Liver (tissue), 9 donors: ENCODE measurements around the gene TMED1. TPM values are rescaled to one million over a fixed set of nuclear protein-coding genes. Genes with fewer than 3 reads are reported as not detected.
"Not testable (repeated sequence)": the region's sequence is repeated elsewhere in the genome, so short reads cannot be mapped to it uniquely, and the experiment has no call there.

Experiments used
- DNase-seq: peaks from one replicate; pipeline ENCODE4 v3.0.0-alpha.2; 2017; ENCODE audit warnings: low spot score
- H3K27ac ChIP-seq, 2 donors: one replicate each; pipeline ENCODE4 v1.7.0; 2013; ENCODE audit warnings: inconsistent platforms in 2 of 2, low read length in 2 of 2, control low read depth in 1 of 2, low read depth in 1 of 2, mild to moderate bottlenecking in 1 of 2
- H3K27me3 ChIP-seq, 4 donors: one replicate each; pipeline versions ENCODE4 v1.6.1 to v1.7.0; 2013; ENCODE audit warnings: low read length in 3 of 4, inconsistent platforms in 1 of 4, mild to moderate bottlenecking in 1 of 4, moderate library complexity in 1 of 4; ENCODE audit not compliant: control insufficient read depth in 4 of 4, insufficient read depth in 4 of 4
- H3K36me3 ChIP-seq, 4 donors: one replicate each; pipeline versions ENCODE4 v1.6.1 to v1.7.0; 2013; ENCODE audit warnings: low read length in 3 of 4, mild to moderate bottlenecking in 3 of 4, low read depth in 1 of 4, moderate library complexity in 1 of 4; ENCODE audit not compliant: control insufficient read depth in 4 of 4, insufficient read depth in 3 of 4
- H3K4me1 ChIP-seq, 4 donors: one replicate each; pipeline versions ENCODE4 v1.6.1 to v1.7.0; 2013; ENCODE audit warnings: low read length in 3 of 4, mild to moderate bottlenecking in 3 of 4, moderate library complexity in 1 of 4; ENCODE audit not compliant: control insufficient read depth in 4 of 4, insufficient read depth in 4 of 4
- H3K4me3 ChIP-seq, 3 donors: one replicate each; pipeline versions ENCODE4 v1.6.1 to v1.7.0; 2013; ENCODE audit warnings: low read length in 3 of 3, control low read depth in 1 of 3, low read depth in 1 of 3, mild to moderate bottlenecking in 1 of 3
- H3K9ac ChIP-seq, 2 donors: one replicate each; pipeline ENCODE4 v1.7.0; 2013; ENCODE audit warnings: low read length in 2 of 2, mild to moderate bottlenecking in 2 of 2, moderate library complexity in 2 of 2, control low read depth in 1 of 2, low read depth in 1 of 2
- H3K9me3 ChIP-seq, 4 donors: one replicate each; pipeline versions ENCODE4 v1.6.1 to v1.7.0; 2013; ENCODE audit warnings: low read length in 3 of 4; ENCODE audit not compliant: control insufficient read depth in 4 of 4
- CTCF ChIP-seq: fragments of 150-350 bp; IDR thresholded peaks from 2 replicates; pipeline ENCODE4 v1.5.1; 2017; ENCODE audit warnings: improper control_type of control experiment, low read depth, low read length; ENCODE audit not compliant: missing input control
- FOXA2 ChIP-seq: IDR thresholded peaks from 2 replicates; pipeline ENCODE4 v1.6.1; 2016; ENCODE audit warnings: antibody characterized with exemption
- GABPA ChIP-seq, 2 donors: IDR thresholded peaks in 1 of 2; conservative IDR thresholded peaks in 1 of 2; 2 replicates each; pipeline ENCODE4 v1.6.1; 2016; ENCODE audit warnings: antibody characterized with exemption in 2 of 2, mild to moderate bottlenecking in 1 of 2, moderate library complexity in 1 of 2
- HNF4A ChIP-seq, 2 donors: conservative IDR thresholded peaks; 2 replicates each; pipeline ENCODE4 v1.6.1; 2016; ENCODE audit warnings: antibody characterized with exemption in 2 of 2, mild to moderate bottlenecking in 2 of 2
- HNF4G ChIP-seq: IDR thresholded peaks from 2 replicates; pipeline ENCODE4 v1.6.1; 2016; ENCODE audit warnings: antibody characterized with exemption
- JUND ChIP-seq, 2 donors: IDR thresholded peaks; 2 replicates each; pipeline ENCODE4 v1.6.1; 2016; ENCODE audit warnings: antibody characterized with exemption in 2 of 2
- NR2F2 ChIP-seq: IDR thresholded peaks from 2 replicates; pipeline ENCODE4 v1.6.1; 2016; ENCODE audit warnings: antibody characterized with exemption
- RAD21 ChIP-seq, 2 donors: IDR thresholded peaks; 2 replicates each; pipeline ENCODE4 v1.6.1; 2016; ENCODE audit warnings: antibody characterized with exemption in 2 of 2, mild to moderate bottlenecking in 2 of 2
- RXRA ChIP-seq, 2 donors: IDR thresholded peaks; 2 replicates each; pipeline ENCODE4 v1.6.1; 2017 to 2018; ENCODE audit warnings: antibody characterized with exemption in 2 of 2, mild to moderate bottlenecking in 1 of 2
- SP1 ChIP-seq: IDR thresholded peaks from 2 replicates; pipeline ENCODE4 v1.6.1; 2018; ENCODE audit warnings: antibody characterized with exemption, mild to moderate bottlenecking
- YY1 ChIP-seq: IDR thresholded peaks from 2 replicates; pipeline ENCODE4 v1.6.1; 2016; ENCODE audit warnings: antibody characterized with exemption, mild to moderate bottlenecking
- WGBS: extraction: QIAGEN DNeasy Blood & Tissue Kit; methylation state at CpG from one replicate; pipeline ENCODE4 v1.1.7; 2013; 5-methylcytosine and 5-hydroxymethylcytosine counted together
- polyA plus RNA-seq, 2 donors: library from polyadenylated mRNA; stranded (reverse) in 1 of 2; unstranded in 1 of 2; fragments of 200-250 nt in 1 of 2; fragments of >200 nt in 1 of 2; fragmentation: Nextera tagmentation in 1 of 2; extraction: Ambion mirVana in 1 of 2; gene quantifications; one replicate each; pipeline versions ENCODE4 v1.2.1 to v1.2.3, GENCODE V29; 2013 to 2015
- total RNA-seq, 2 donors: library from RNA; depleted of rRNA; stranded (reverse); fragments of >200 nt; gene quantifications; one replicate each; pipeline ENCODE4 v1.2.3, GENCODE V29; 2014
- TF ChIP-seq, protein P1 (sequence below): IDR thresholded peaks from 2 replicates; pipeline ENCODE4 v1.6.1; 2016; ENCODE audit warnings: antibody characterized with exemption
- TF ChIP-seq, protein P2 (sequence below): IDR thresholded peaks from 2 replicates; pipeline ENCODE4 v1.6.1; 2016; ENCODE audit warnings: antibody characterized with exemption
- donor health status: healthy.
- donor health status: healthy.
- donor health status: healthy.
- donor health status: healthy.
- donor health status: healthy.

TMED1 gene
- total and polyA plus RNA-seq, 4 donors, result 17.8 to 34.7 (median 26.6) TPM

- H3K4me1 ChIP-seq, result no peaks in the 10 kb centered on the region
- TF ChIP-seq CTCF, result peak; percentile 31
- peak in 1 of 2 donors; percentile 26 for TF ChIP-seq RAD21 (IDR thresholded peaks at IDR 0.05)
- TF ChIP-seq HNF4A (conservative IDR thresholded peaks at IDR 0.05), result no peak
- TF ChIP-seq RXRA (IDR thresholded peaks at IDR 0.05), result no peak
- TF ChIP-seq, protein P1, sequence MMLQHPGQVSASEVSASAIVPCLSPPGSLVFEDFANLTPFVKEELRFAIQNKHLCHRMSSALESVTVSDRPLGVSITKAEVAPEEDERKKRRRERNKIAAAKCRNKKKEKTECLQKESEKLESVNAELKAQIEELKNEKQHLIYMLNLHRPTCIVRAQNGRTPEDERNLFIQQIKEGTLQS, result no peak
- TF ChIP-seq FOXA2, result no peak
- no peak for TF ChIP-seq HNF4G
- no peak for TF ChIP-seq GABPA (IDR thresholded peaks at IDR 0.05 in 1 of 2, conservative IDR thresholded peaks at IDR 0.05 in 1 of 2)
- no peak for TF ChIP-seq NR2F2
- H3K9me3 ChIP-seq, result no peaks in the 10 kb centered on the region
- H3K36me3 ChIP-seq, result no peaks in the 10 kb centered on the region
- DNase-seq, result no peak
- H3K4me3 ChIP-seq, result no peak overlapping the region
- no peaks in the 10 kb centered on the region for H3K27me3 ChIP-seq
- no peak overlapping the region for H3K27ac ChIP-seq
- no peak overlapping the region for H3K9ac ChIP-seq
- WGBS, result 62% methylated on average over 4 of the region's 4 CpGs
Observed at GRCh38 chr19:10858204-10858828, 22.3 kb upstream of the TMED1 start.

- not testable (repeated sequence) for H3K9me3 ChIP-seq, H3K36me3 ChIP-seq, H3K27ac ChIP-seq, H3K4me1 ChIP-seq, H3K4me3 ChIP-seq, H3K9ac ChIP-seq, H3K27me3 ChIP-seq, DNase-seq
- 100% methylated on average over 1 of the region's 1 CpG for WGBS
Observed at GRCh38 chr19:10856899-10857298, 20.9 kb upstream of the TMED1 start.

DNA sequence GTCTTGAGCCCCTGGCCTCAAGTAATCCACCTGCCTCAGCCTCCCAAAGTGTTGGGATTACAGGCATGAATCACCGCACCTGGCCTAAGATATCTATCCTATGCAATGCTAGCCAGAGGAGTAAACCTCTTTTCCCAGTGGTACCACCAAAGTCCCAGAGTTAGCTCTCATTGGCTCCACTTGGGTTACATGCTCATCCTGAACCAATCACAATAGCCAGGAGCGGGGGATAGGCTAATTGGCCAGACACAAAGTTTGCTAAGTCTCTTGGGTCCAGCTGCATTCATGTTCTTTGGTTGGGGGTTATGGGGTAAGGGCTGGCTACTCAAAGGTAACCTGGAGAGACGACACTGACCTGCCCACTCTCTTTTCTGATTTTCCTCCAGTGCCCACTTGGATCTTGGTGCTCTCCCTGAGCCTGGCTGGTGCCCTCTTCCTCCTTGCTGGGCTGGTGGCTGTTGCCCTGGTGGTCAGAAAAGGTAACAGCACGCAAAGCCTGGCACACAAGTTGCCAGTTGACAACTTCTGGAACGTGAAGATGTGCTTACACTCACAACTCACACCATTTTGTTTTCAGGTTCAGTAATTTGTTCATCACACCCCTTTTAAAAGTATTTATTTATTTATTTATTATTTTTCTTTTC lies 20.0 kb upstream of the TMED1 start:
- Histone ChIP-seq H3K27ac (no peak overlapping the region), H3K36me3 (no peaks in the 10 kb centered on the region), H3K9me3 (no peaks in the 10 kb centered on the region), H3K9ac (no peak overlapping the region), H3K4me3 (no peak overlapping the region), H3K4me1 (no peaks in the 10 kb centered on the region), H3K27me3 (no peaks in the 10 kb centered on the region)
- WGBS, result 74% methylated on average over 5 of the region's 5 CpGs
- no peak for DNase-seq
- TF ChIP-seq, protein P2, sequence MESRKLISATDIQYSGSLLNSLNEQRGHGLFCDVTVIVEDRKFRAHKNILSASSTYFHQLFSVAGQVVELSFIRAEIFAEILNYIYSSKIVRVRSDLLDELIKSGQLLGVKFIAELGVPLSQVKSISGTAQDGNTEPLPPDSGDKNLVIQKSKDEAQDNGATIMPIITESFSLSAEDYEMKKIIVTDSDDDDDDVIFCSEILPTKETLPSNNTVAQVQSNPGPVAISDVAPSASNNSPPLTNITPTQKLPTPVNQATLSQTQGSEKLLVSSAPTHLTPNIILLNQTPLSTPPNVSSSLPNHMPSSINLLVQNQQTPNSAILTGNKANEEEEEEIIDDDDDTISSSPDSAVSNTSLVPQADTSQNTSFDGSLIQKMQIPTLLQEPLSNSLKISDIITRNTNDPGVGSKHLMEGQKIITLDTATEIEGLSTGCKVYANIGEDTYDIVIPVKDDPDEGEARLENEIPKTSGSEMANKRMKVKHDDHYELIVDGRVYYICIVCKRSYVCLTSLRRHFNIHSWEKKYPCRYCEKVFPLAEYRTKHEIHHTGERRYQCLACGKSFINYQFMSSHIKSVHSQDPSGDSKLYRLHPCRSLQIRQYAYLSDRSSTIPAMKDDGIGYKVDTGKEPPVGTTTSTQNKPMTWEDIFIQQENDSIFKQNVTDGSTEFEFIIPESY, result no peak
- no peak for TF ChIP-seq JUND (IDR thresholded peaks at IDR 0.05)
- no peak for TF ChIP-seq YY1
- TF ChIP-seq RXRA (IDR thresholded peaks at IDR 0.05), result no peak
- no peak for TF ChIP-seq SP1
- TF ChIP-seq HNF4G, result no peak
- TF ChIP-seq RAD21 (IDR thresholded peaks at IDR 0.05), result peak in 1 of 2 donors; percentile 22
- TF ChIP-seq CTCF, result peak; percentile 45
